CD14-positive monocyte (primary cell): ENCODE data around the gene WDR7. TPM values are rescaled to one million over a fixed set of nuclear protein-coding genes. Genes with fewer than 3 reads are reported as not detected.

Experiments
- DNase-seq, 3 donors: peaks; one replicate each; pipeline ENCODE4 v3.0.0-alpha.2; 2011 to 2022
- H2AFZ ChIP-seq: 2 replicates; pipeline ENCODE4 v1.6.0; 2012; ENCODE audit warnings: mild to moderate bottlenecking, low read depth, low read length, inconsistent platforms; ENCODE audit not compliant: insufficient read depth, poor library complexity, severe bottlenecking
- H3K27ac ChIP-seq, 2 donors: 1 replicate in 1 of 2; 2 replicates in 1 of 2; pipeline ENCODE4 v1.5.1; 2012 to 2013; ENCODE audit warnings: low read length in 2 of 2, control low read depth in 1 of 2, inconsistent platforms in 1 of 2, low read depth in 1 of 2, mild to moderate bottlenecking in 1 of 2
- H3K27me3 ChIP-seq, 2 donors: one replicate each; pipeline versions ENCODE4 v1.6.0 to v1.6.1; 2011 to 2013; ENCODE audit warnings: low read length in 2 of 2; ENCODE audit not compliant: control insufficient read depth in 2 of 2, insufficient read depth in 2 of 2
- H3K36me3 ChIP-seq, 2 donors: replicated peaks in 1 of 2; 1 replicate in 1 of 2; 2 replicates in 1 of 2; pipeline versions ENCODE4 v1.5.1 to v1.6.1; 2012 to 2013; ENCODE audit warnings: low read length in 2 of 2, control low read depth in 1 of 2, inconsistent platforms in 1 of 2, mild to moderate bottlenecking in 1 of 2; ENCODE audit not compliant: insufficient read depth in 2 of 2, control insufficient read depth in 1 of 2
- H3K4me1 ChIP-seq, 2 donors: 1 replicate in 1 of 2; 2 replicates in 1 of 2; pipeline versions ENCODE4 v1.5.1 to v1.6.1; 2012 to 2013; ENCODE audit warnings: low read length in 2 of 2, control low read depth in 1 of 2, inconsistent platforms in 1 of 2, mild to moderate bottlenecking in 1 of 2, moderate library complexity in 1 of 2; ENCODE audit not compliant: insufficient read depth in 2 of 2, control insufficient read depth in 1 of 2
- H3K4me2 ChIP-seq: replicated peaks from 2 replicates; pipeline ENCODE3; 2012; ENCODE audit warnings: low read length, moderate library complexity, mild to moderate bottlenecking; ENCODE audit not compliant: poor library complexity, severe bottlenecking; ENCODE audit errors: extremely low read depth
- H3K4me3 ChIP-seq, 3 experiments: fragments of 200-600 bp in 1 of 3; sonication (generic) in 1 of 3; replicated peaks in 1 of 3; 1 replicate in 2 of 3; 2 replicates in 1 of 3; pipeline ENCODE4 v1.5.1; 2011 to 2013; ENCODE audit warnings: low read length in 3 of 3, mild to moderate bottlenecking in 3 of 3, control low read depth in 2 of 3, low read depth in 2 of 3, inconsistent platforms in 1 of 3, moderate library complexity in 1 of 3
- H3K79me2 ChIP-seq: 2 replicates; pipeline ENCODE4 v1.6.0; 2012; ENCODE audit warnings: mild to moderate bottlenecking, control low read depth, inconsistent platforms, low read length, moderate library complexity; ENCODE audit not compliant: insufficient read depth
- H3K9ac ChIP-seq: 2 replicates; pipeline ENCODE4 v1.6.0; 2017; ENCODE audit warnings: low read length, mild to moderate bottlenecking; ENCODE audit not compliant: insufficient read depth, poor library complexity, severe bottlenecking
- H3K9me3 ChIP-seq, 2 donors: replicated peaks in 1 of 2; 1 replicate in 1 of 2; 2 replicates in 1 of 2; pipeline versions ENCODE4 v1.5.1 to v1.6.1; 2012 to 2013; ENCODE audit warnings: low read length in 2 of 2, control low read depth in 1 of 2; ENCODE audit not compliant: control insufficient read depth in 1 of 2, insufficient read depth in 1 of 2
- H4K20me1 ChIP-seq: 2 replicates; pipeline ENCODE4 v1.6.0; 2012; ENCODE audit warnings: mild to moderate bottlenecking, low read length, control low read depth, moderate library complexity; ENCODE audit not compliant: insufficient read depth
- H3K27ac Mint-ChIP-seq, 7 donors: one replicate each; pipeline ENCODE4 v1.8.0; 2020; ENCODE audit warnings: mild to moderate bottlenecking in 7 of 7, mixed read lengths in 7 of 7, moderate library complexity in 6 of 7, inconsistent platforms in 2 of 7
- H3K27me3 Mint-ChIP-seq, 3 donors: one replicate each; pipeline ENCODE4 v1.8.0; 2021 to 2022; ENCODE audit warnings: low read depth in 3 of 3, mild to moderate bottlenecking in 3 of 3, mixed read lengths in 3 of 3, moderate library complexity in 3 of 3, inconsistent platforms in 1 of 3
- H3K36me3 Mint-ChIP-seq, 2 donors: one replicate each; pipeline ENCODE4 v1.8.0; 2020; ENCODE audit warnings: mixed read lengths in 2 of 2, inconsistent platforms in 1 of 2, mild to moderate bottlenecking in 1 of 2
- H3K4me1 Mint-ChIP-seq: one replicate; pipeline ENCODE4 v1.8.0; 2020; ENCODE audit warnings: mild to moderate bottlenecking, mixed read lengths
- H3K4me3 Mint-ChIP-seq, 2 donors: one replicate each; pipeline ENCODE4 v1.8.0; 2020; ENCODE audit warnings: mild to moderate bottlenecking in 2 of 2, mixed read lengths in 2 of 2, moderate library complexity in 1 of 2
- H3K9me3 Mint-ChIP-seq, 7 donors: one replicate each; pipeline ENCODE4 v1.8.0; 2020 to 2022; ENCODE audit warnings: mixed read lengths in 7 of 7, mild to moderate bottlenecking in 6 of 7, moderate library complexity in 6 of 7, inconsistent platforms in 2 of 7
- WGBS: methylation state at CpG from one replicate; pipeline ENCODE4 v1.1.5; 2013; ENCODE audit warnings: missing lambda C conversion rate; ENCODE audit not compliant: insufficient coverage; 5-methylcytosine and 5-hydroxymethylcytosine counted together
- intact Hi-C, 2 donors: fragments of 100-400 bp; cut with micrococcal nuclease; formaldehyde crosslinking; loops; one replicate each; pipeline versions ENCODE4 v1.15.0 to v1.15.1; 2023
- polyA plus RNA-seq, 3 donors: library from polyadenylated mRNA; depleted of rRNA in 1 of 3; unstranded in 2 of 3; stranded (reverse) in 1 of 3; fragments of 300-500 nt in 2 of 3; fragments of >200 nt in 1 of 3; fragmentation: Illumina TruSeq in 2 of 3; gene quantifications; 1 replicate in 2 of 3; 2 replicates in 1 of 3; pipeline ENCODE4 v1.2.3, GENCODE V29; 2012 to 2021
- TF ChIP-seq, protein P1 (sequence below): fragments of 200-600 bp; IDR thresholded peaks from one replicate; pipeline ENCODE4 v1.8.0; 2022; ENCODE audit warnings: antibody characterized with exemption, mild to moderate bottlenecking

Gene WDR7
- polyA plus RNA-seq, 3 donors: 9.1 to 23.6 (median 9.5) TPM

GRCh38 chr18:56872140-56872539 is 221.0 kb downstream of the WDR7 start:
- intact Hi-C loops: no loop called here
- Histone ChIP-seq H3K9ac (no peak overlapping the region), H3K4me1 (no peaks in the 10 kb centered on the region), H3K4me2 (no peak overlapping the region), H3K4me3 (no peak overlapping the region), H3K27ac (no peak overlapping the region), H3K36me3 (no peaks in the 10 kb centered on the region), H3K27me3 (no peaks in the 10 kb centered on the region), H3K9me3 (no peaks in the 10 kb centered on the region), H4K20me1 (no peaks in the 10 kb centered on the region), H3K79me2 (no peaks in the 10 kb centered on the region), H2AFZ (no peak overlapping the region)
- TF ChIP-seq, protein P1, sequence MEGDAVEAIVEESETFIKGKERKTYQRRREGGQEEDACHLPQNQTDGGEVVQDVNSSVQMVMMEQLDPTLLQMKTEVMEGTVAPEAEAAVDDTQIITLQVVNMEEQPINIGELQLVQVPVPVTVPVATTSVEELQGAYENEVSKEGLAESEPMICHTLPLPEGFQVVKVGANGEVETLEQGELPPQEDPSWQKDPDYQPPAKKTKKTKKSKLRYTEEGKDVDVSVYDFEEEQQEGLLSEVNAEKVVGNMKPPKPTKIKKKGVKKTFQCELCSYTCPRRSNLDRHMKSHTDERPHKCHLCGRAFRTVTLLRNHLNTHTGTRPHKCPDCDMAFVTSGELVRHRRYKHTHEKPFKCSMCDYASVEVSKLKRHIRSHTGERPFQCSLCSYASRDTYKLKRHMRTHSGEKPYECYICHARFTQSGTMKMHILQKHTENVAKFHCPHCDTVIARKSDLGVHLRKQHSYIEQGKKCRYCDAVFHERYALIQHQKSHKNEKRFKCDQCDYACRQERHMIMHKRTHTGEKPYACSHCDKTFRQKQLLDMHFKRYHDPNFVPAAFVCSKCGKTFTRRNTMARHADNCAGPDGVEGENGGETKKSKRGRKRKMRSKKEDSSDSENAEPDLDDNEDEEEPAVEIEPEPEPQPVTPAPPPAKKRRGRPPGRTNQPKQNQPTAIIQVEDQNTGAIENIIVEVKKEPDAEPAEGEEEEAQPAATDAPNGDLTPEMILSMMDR: no peak
- Mint-ChIP-seq H3K36me3 (peaks cover 0 to 3% of the 10 kb centered on the region in 2 donors), H3K27ac (no peak overlapping the region), H3K27me3 (peaks cover 0 to 1% (median 0%) of the 10 kb centered on the region in 3 donors), H3K9me3 (peaks cover 0 to 2% (median 0%) of the 10 kb centered on the region in 7 donors), H3K4me1 (peaks cover 3% of the 10 kb centered on the region), H3K4me3 (no peak overlapping the region)
- DNase-seq: no peak
- no CpG with 5 or more reads among the region's 1 CpG for WGBS

DNA sequence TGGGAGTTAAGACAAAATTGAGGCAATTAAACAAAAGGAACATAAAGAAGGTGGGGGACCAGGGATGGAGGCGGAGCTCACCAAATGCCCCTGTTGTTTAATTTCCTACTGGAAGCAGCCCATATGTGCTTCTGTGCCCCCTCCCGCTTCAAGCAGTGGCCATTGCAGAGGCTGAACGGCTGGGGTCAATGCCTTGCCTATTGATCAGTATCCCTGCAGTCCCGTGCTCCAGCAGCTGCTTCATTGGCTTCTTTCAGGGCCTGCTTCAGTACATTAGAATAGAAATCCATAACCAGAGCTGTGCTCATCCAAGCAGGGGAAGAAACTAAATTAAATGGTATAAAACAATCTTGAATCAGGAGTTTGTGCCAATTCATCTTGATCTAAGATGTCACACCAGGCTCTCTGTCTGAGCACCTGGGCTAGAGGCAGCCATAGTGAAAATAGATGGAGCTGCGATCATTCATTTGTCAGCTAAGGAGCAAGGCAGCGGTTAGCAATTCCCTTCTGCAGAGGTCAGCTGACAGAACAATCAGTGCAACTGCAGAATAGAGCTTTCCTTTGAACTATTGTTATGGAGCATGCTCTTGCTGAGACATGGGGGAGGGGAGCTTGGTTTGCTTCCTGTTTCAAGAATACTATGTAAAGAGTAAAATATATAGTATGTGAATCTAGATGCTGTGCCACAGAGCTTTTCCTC is 222.4 kb downstream of the WDR7 start:
- DNase-seq: no peak
- H2AFZ ChIP-seq: no peak overlapping the region
- H3K4me1 Mint-ChIP-seq: peaks cover 3% of the 10 kb centered on the region
- H3K36me3 ChIP-seq: no peaks in the 10 kb centered on the region
- H3K27ac Mint-ChIP-seq: no peak overlapping the region
- H3K27me3 Mint-ChIP-seq: peaks cover 0 to 1% (median 0%) of the 10 kb centered on the region in 3 donors
- TF ChIP-seq, protein P1: no peak
- no peaks in the 10 kb centered on the region for H3K27me3 ChIP-seq
- no peak overlapping the region for H3K27ac ChIP-seq
- no peak overlapping the region for H3K4me3 Mint-ChIP-seq
- WGBS: 85% methylated on average over 5 of the region's 6 CpGs
- no peaks in the 10 kb centered on the region for H3K4me1 ChIP-seq
- no peaks in the 10 kb centered on the region for H3K79me2 ChIP-seq
- intact Hi-C loops: no loop called here
- H3K4me3 ChIP-seq: no peak overlapping the region
- peaks cover 0 to 2% (median 0%) of the 10 kb centered on the region in 7 donors for H3K9me3 Mint-ChIP-seq
- H3K4me2 ChIP-seq: no peak overlapping the region
- H3K9ac ChIP-seq: no peak overlapping the region
- H4K20me1 ChIP-seq: no peaks in the 10 kb centered on the region
- H3K9me3 ChIP-seq: no peaks in the 10 kb centered on the region
- peaks cover 0 to 3% of the 10 kb centered on the region in 2 donors for H3K36me3 Mint-ChIP-seq
